H9 (cell line): ENCODE data around the gene MBP. TPM values are rescaled to one million over a fixed set of nuclear protein-coding genes. Genes with fewer than 3 reads are reported as not detected.

Source experiments
- DNase-seq: peaks from one replicate; pipeline ENCODE4 v3.0.0-alpha.2; 2017
- H2AFZ ChIP-seq: one replicate; pipeline ENCODE4 v1.6.1; 2013; ENCODE audit warnings: mild to moderate bottlenecking, low read length, control low read depth, moderate library complexity
- H2AK5ac ChIP-seq: 2 replicates; pipeline ENCODE4 v1.6.1; 2013; ENCODE audit warnings: low read length, control low read depth, mixed read lengths; ENCODE audit not compliant: insufficient read length
- H2BK120ac ChIP-seq: one replicate; pipeline ENCODE4 v1.6.1; 2013; ENCODE audit warnings: low read depth, mild to moderate bottlenecking, low read length, control low read depth, inconsistent platforms; ENCODE audit not compliant: poor library complexity, severe bottlenecking
- H2BK12ac ChIP-seq: 2 replicates; pipeline ENCODE4 v1.6.1; 2013; ENCODE audit warnings: low read length, control low read depth, mixed read lengths, low read depth; ENCODE audit not compliant: insufficient read length
- H2BK15ac ChIP-seq: 2 replicates; pipeline ENCODE4 v1.6.1; 2013; ENCODE audit warnings: low read depth, low read length, control low read depth
- H2BK20ac ChIP-seq: one replicate; pipeline ENCODE4 v1.6.1; 2013; ENCODE audit warnings: low read depth, mild to moderate bottlenecking, low read length, control low read depth, inconsistent platforms; ENCODE audit not compliant: poor library complexity, severe bottlenecking
- H2BK5ac ChIP-seq: 2 replicates; pipeline ENCODE4 v1.6.1; 2013; ENCODE audit warnings: low read length, control low read depth, mixed read lengths; ENCODE audit not compliant: insufficient read length
- H3K14ac ChIP-seq: 2 replicates; pipeline ENCODE4 v1.6.1; 2013; ENCODE audit warnings: low read length, control low read depth; ENCODE audit not compliant: insufficient read depth
- H3K18ac ChIP-seq: 2 replicates; pipeline ENCODE4 v1.6.1; 2013; ENCODE audit warnings: low read depth, mild to moderate bottlenecking, mixed read lengths, low read length, control low read depth; ENCODE audit not compliant: insufficient read length
- H3K23ac ChIP-seq: 2 replicates; pipeline ENCODE4 v1.6.1; 2013; ENCODE audit warnings: low read length, control low read depth, mixed read lengths, low read depth; ENCODE audit not compliant: insufficient read length
- H3K23me2 ChIP-seq: 2 replicates; pipeline ENCODE4 v1.6.1; 2013; ENCODE audit warnings: low read depth, mild to moderate bottlenecking, mixed read lengths, low read length, control low read depth; ENCODE audit not compliant: insufficient read length, poor library complexity, severe bottlenecking
- H3K27ac ChIP-seq: 2 replicates; pipeline ENCODE4 v1.5.1; 2013; ENCODE audit warnings: low read length, control low read depth, mixed read lengths, low read depth; ENCODE audit not compliant: insufficient read length
- H3K27me3 ChIP-seq: 2 replicates; pipeline ENCODE4 v1.6.1; 2013; ENCODE audit warnings: low read length, control low read depth, inconsistent platforms; ENCODE audit not compliant: insufficient read depth
- H3K4ac ChIP-seq: 2 replicates; pipeline ENCODE4 v1.6.1; 2013; ENCODE audit warnings: low read depth, mild to moderate bottlenecking, control low read depth, inconsistent platforms, low read length, moderate library complexity
- H3K4me1 ChIP-seq: 2 replicates; pipeline ENCODE4 v1.6.1; 2013; ENCODE audit warnings: low read length, control low read depth, inconsistent platforms; ENCODE audit not compliant: insufficient read depth
- H3K4me2 ChIP-seq: 2 replicates; pipeline ENCODE4 v1.6.1; 2013; ENCODE audit warnings: low read length, control low read depth, mixed read lengths; ENCODE audit not compliant: insufficient read length, insufficient read depth
- H3K56ac ChIP-seq: 2 replicates; pipeline ENCODE4 v1.6.1; 2013; ENCODE audit warnings: low read depth, mild to moderate bottlenecking, mixed read lengths, low read length, control low read depth; ENCODE audit not compliant: insufficient read length
- H3K79me1 ChIP-seq: 2 replicates; pipeline ENCODE4 v1.6.1; 2013; ENCODE audit warnings: low read depth, mild to moderate bottlenecking, moderate library complexity, low read length, control low read depth, inconsistent platforms; ENCODE audit not compliant: insufficient read depth, poor library complexity, severe bottlenecking
- H3K79me2 ChIP-seq: 2 replicates; pipeline ENCODE4 v1.6.1; 2013; ENCODE audit warnings: low read length, control low read depth, inconsistent platforms; ENCODE audit not compliant: insufficient read depth
- H3K9ac ChIP-seq: 2 replicates; pipeline ENCODE4 v1.6.1; 2013; ENCODE audit warnings: low read length, control low read depth, mixed read lengths; ENCODE audit not compliant: insufficient read length; ENCODE audit errors: extremely low read depth
- H3K9me3 ChIP-seq: one replicate; pipeline ENCODE4 v1.6.1; 2013; ENCODE audit warnings: low read depth, low read length, inconsistent platforms; ENCODE audit not compliant: control insufficient read depth
- H3T11ph ChIP-seq: one replicate; pipeline ENCODE4 v1.6.1; 2013; ENCODE audit warnings: mild to moderate bottlenecking, low read length, control low read depth, inconsistent platforms
- H4K20me1 ChIP-seq: one replicate; pipeline ENCODE4 v1.6.1; 2013; ENCODE audit not compliant: control insufficient read depth, insufficient read length, insufficient read depth
- H4K5ac ChIP-seq: 2 replicates; pipeline ENCODE4 v1.6.1; 2013; ENCODE audit warnings: low read depth, mild to moderate bottlenecking, mixed read lengths, low read length, control low read depth; ENCODE audit not compliant: insufficient read length
- H4K8ac ChIP-seq: replicated peaks from 2 replicates; pipeline ENCODE4 v1.6.1; 2013; ENCODE audit warnings: low read length, control low read depth, mixed read lengths, low read depth; ENCODE audit not compliant: insufficient read length
- H4K91ac ChIP-seq: 2 replicates; pipeline ENCODE4 v1.6.1; 2013; ENCODE audit warnings: low read depth, mild to moderate bottlenecking, moderate library complexity, mixed read lengths, low read length, control low read depth; ENCODE audit not compliant: insufficient read length
- H3K27ac Mint-ChIP-seq, 3 experiments: 2 replicates in 2 of 3; 3 replicates in 1 of 3; pipeline ENCODE4 v1.8.0; 2020 to 2021; ENCODE audit warnings: mixed read lengths in 3 of 3, mild to moderate bottlenecking in 1 of 3, moderate library complexity in 1 of 3
- H3K27me3 Mint-ChIP-seq: 2 replicates; pipeline ENCODE4 v1.8.0; 2021; ENCODE audit warnings: low read depth, mild to moderate bottlenecking, moderate library complexity, mixed read lengths
- H3K36me3 Mint-ChIP-seq, 3 experiments: 2 replicates in 2 of 3; 3 replicates in 1 of 3; pipeline ENCODE4 v1.8.0; 2020 to 2021; ENCODE audit warnings: low read depth in 3 of 3, mixed read lengths in 3 of 3; ENCODE audit not compliant: insufficient read depth in 1 of 3
- H3K4me1 Mint-ChIP-seq, 2 experiments: 2 replicates each; pipeline ENCODE4 v1.8.0; 2020; ENCODE audit warnings: mixed read lengths in 2 of 2
- H3K4me3 Mint-ChIP-seq, 2 experiments: 2 replicates in 1 of 2; 3 replicates in 1 of 2; pipeline ENCODE4 v1.8.0; 2020 to 2021; ENCODE audit warnings: mild to moderate bottlenecking in 2 of 2, mixed read lengths in 2 of 2, moderate library complexity in 1 of 2
- H3K9me3 Mint-ChIP-seq, 2 experiments: 2 replicates in 1 of 2; 3 replicates in 1 of 2; pipeline ENCODE4 v1.8.0; 2020; ENCODE audit warnings: mild to moderate bottlenecking in 2 of 2, mixed read lengths in 2 of 2, moderate library complexity in 1 of 2
- CTCF ChIP-seq: fragments of 200-600 bp; sonication (generic); conservative IDR thresholded peaks from 3 replicates; pipeline ENCODE4 v1.8.0; 2021; ENCODE audit warnings: antibody characterized with exemption, mild to moderate bottlenecking
- WGBS: extraction: QIAGEN DNeasy Blood & Tissue Kit; methylation state at CpG from one replicate; pipeline ENCODE4 v1.1.7; 2013; ENCODE audit warnings: missing lambda C conversion rate, low lambda C conversion rate, mixed read lengths; ENCODE audit not compliant: insufficient read length; ENCODE audit errors: extremely low coverage; 5-methylcytosine and 5-hydroxymethylcytosine counted together
- total RNA-seq: library from RNA; stranded (reverse); gene quantifications from 2 replicates; pipeline ENCODE4 v1.2.1, GENCODE V29; 2021

Gene MBP
- total RNA-seq, 1 experiment from 2014 or later: 8.6 TPM

GRCh38 chr18:77033575-77033974 is 99.0 kb downstream of the MBP start:
- no peaks in the 10 kb centered on the region for H3K27me3 ChIP-seq
- H3K4ac ChIP-seq: no peak overlapping the region
- no peak overlapping the region for H3K56ac ChIP-seq
- no peak overlapping the region for H2BK5ac ChIP-seq
- no peak for DNase-seq
- no peaks in the 10 kb centered on the region for H3K9me3 ChIP-seq
- H4K8ac ChIP-seq: no peak overlapping the region
- no peak overlapping the region for H3K18ac ChIP-seq
- TF ChIP-seq CTCF: no peak
- Mint-ChIP-seq H3K27ac (no peak overlapping the region), H3K36me3 (peaks cover 4 to 7% (median 6%) of the 10 kb centered on the region in 3 experiments; a peak in 4 of 7 replicates), H3K4me1 (no peaks in the 10 kb centered on the region), H3K9me3 (peaks cover 5% of the 10 kb centered on the region in 2 experiments; a peak in 4 of 5 replicates), H3K4me3 (no peak overlapping the region), H3K27me3 (no peaks in the 10 kb centered on the region; the same call in 1 of the 2 replicates)
- H4K20me1 ChIP-seq: no peaks in the 10 kb centered on the region
- H3K27ac ChIP-seq: no peak overlapping the region
- H3K4me1 ChIP-seq: no peaks in the 10 kb centered on the region
- no peak overlapping the region for H4K5ac ChIP-seq
- H3K79me2 ChIP-seq: no peaks in the 10 kb centered on the region
- no peak overlapping the region for H3K23ac ChIP-seq
- 100% methylated on average over 1 of the region's 3 CpGs for whole genome bisulfite sequencing
- H3K9ac ChIP-seq: no peak overlapping the region
- no peak overlapping the region for H3K14ac ChIP-seq
- no peak overlapping the region for H2BK120ac ChIP-seq
- H2BK20ac ChIP-seq: no peak overlapping the region
- no peak overlapping the region for H2AFZ ChIP-seq
- H4K91ac ChIP-seq: no peak overlapping the region
- H2BK12ac ChIP-seq: no peak overlapping the region
- no peak overlapping the region for H3K4me2 ChIP-seq
- H3K79me1 ChIP-seq: no peaks in the 10 kb centered on the region
- H3T11ph ChIP-seq: no peak overlapping the region
- H2BK15ac ChIP-seq: no peak overlapping the region
- H2AK5ac ChIP-seq: no peak overlapping the region
- no peaks in the 10 kb centered on the region for H3K23me2 ChIP-seq
